Fibroblast of mammary gland (primary cell): ENCODE measurements around the gene MKNK2.

Experiments used
- DNase-seq: peaks from one replicate; pipeline ENCODE4 v3.0.0-alpha.2; 2010; ENCODE audit warnings: low read depth
- H3K4me3 ChIP-seq: 2 replicates; pipeline ENCODE4 v1.5.1; 2011; ENCODE audit warnings: low read depth, mild to moderate bottlenecking, low read length, moderate library complexity; ENCODE audit not compliant: control insufficient read depth
- CTCF ChIP-seq: conservative IDR thresholded peaks from 2 replicates; pipeline ENCODE4 v1.5.1; 2011; ENCODE audit warnings: low read depth, low read length, inconsistent platforms; ENCODE audit not compliant: control insufficient read depth, insufficient read depth

MKNK2 gene

GRCh38 chr19:2055931-2056836 is 5.1 kb upstream of the MKNK2 start:
- peak overlapping the region; percentile 32 for H3K4me3 ChIP-seq

GRCh38 chr19:2054763-2055162 is 3.7 kb upstream of the MKNK2 start:
- no peak for DNase-seq
- TF ChIP-seq CTCF = no peak
- no peak overlapping the region for H3K4me3 ChIP-seq

More at GRCh38 chr19:2055931-2056836, 5.1 kb upstream of the MKNK2 start:
- no peak for TF ChIP-seq CTCF
- DNase-seq = peak; percentile 84

GRCh38 chr19:2053601-2054389 is 2.8 kb upstream of the MKNK2 start:
- no peak for TF ChIP-seq CTCF
- DNase-seq = no peak
- no peak overlapping the region for H3K4me3 ChIP-seq

- TF ChIP-seq CTCF = no peak
- DNase-seq = no peak
- H3K4me3 ChIP-seq = no peak overlapping the region
Measured at GRCh38 chr19:2051773-2052704, 995 bp upstream of the MKNK2 start.

- TF ChIP-seq CTCF = no peak
- DNase-seq = no peak
Measured at GRCh38 chr19:2050349-2050990, 574 bp downstream of the MKNK2 start.

More at GRCh38 chr19:2050349-2050990, 574 bp downstream of the MKNK2 start:
- peak overlapping the region; percentile 78 for H3K4me3 ChIP-seq
